HG03342 (cell line): Measurements from ENCODE around the gene ASIC5.
A peak's percentile ranks its signal among the peaks of the same experiment; 100 is the strongest.
"Not testable (repeated sequence)": the region's sequence is repeated elsewhere in the genome, so short reads cannot be mapped to it uniquely, and the experiment has no call there.

ENCODE experiments used
- ATAC-seq: cut with Tn5 transposase; IDR thresholded peaks from one replicate; pipeline ENCODE4 v1.9.1; 2021; ENCODE audit warnings: mild to moderate bottlenecking, moderate library complexity; ENCODE audit not compliant: unreplicated experiment

The ASIC5 gene

GRCh38 chr4:155802190-155802959 is 63.7 kb downstream of the ASIC5 start:
- ATAC-seq = no peak

DNA sequence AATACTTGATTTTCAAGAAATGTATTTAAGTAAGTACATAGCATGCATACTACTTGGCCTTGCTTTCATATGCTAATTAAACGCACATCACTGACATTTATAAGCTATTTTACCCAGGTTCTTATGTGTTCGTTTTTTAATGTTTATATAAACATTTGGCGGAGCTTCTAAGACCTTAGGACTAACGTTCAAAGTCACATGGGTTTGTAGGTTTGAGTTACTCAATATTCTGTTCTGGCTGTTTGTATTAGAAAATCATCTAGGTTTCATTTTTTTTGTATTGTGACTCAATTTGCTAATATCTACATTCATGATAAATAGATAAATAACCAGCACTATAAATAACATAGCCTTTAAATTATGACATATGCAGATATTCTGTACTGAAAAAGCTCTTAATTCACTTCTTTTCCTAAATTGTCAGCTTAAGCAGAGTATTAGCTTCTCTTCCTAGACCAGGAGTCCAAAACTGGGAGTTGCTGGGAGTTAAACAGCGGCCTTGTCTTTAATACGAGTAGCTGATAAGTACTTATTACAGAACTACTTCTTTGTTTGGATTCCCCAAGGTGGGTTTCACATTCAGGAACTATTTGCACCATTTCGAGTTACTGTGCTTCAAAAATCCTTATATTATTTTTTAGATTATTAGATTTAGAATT is 65.3 kb downstream of the ASIC5 start:
- no peak for ATAC-seq

- ATAC-seq = no peak
Measured at GRCh38 chr4:155799794-155800123, 66.3 kb downstream of the ASIC5 start.

DNA sequence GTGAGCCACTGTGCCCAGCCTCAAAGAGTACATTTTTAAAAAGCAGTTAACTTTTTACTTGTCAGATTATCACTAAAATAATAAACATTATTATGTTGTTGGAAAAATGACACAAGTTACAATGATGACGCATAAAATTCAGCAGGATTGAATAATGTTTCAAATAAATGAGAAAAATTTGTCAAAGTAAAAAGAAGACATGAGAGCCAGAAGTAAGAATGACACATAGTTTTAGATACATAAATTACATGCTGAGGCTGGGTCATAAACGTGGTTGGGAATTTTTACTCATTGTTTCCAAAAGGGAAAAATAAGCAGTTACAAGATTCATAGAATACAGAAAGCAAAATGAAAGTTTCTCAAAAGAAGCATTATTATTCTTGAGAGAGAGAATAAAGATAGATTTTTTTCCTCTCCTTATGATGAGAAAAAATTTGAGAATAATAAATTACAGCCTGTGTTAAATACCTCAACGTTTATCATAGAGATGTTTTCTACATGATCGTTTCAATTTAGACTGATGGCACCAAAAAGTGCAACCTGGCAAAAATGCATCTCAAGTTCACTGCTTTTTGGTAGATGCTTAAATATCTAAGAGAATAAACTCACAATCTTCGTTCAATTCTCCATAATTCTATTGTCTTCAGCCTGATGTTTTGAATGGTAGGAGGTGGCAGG is 66.8 kb downstream of the ASIC5 start:
- ATAC-seq = no peak

- not testable (repeated sequence) for ATAC-seq
Measured at GRCh38 chr4:155797581-155797980, 68.5 kb downstream of the ASIC5 start.

GRCh38 chr4:155795991-155796390 is 70.1 kb downstream of the ASIC5 start:
- ATAC-seq = peak; percentile 98

- no peak for ATAC-seq
Measured at GRCh38 chr4:155794589-155795236, 71.4 kb downstream of the ASIC5 start.

GRCh38 chr4:155789982-155790381 is 76.1 kb downstream of the ASIC5 start:
- no peak for ATAC-seq

DNA sequence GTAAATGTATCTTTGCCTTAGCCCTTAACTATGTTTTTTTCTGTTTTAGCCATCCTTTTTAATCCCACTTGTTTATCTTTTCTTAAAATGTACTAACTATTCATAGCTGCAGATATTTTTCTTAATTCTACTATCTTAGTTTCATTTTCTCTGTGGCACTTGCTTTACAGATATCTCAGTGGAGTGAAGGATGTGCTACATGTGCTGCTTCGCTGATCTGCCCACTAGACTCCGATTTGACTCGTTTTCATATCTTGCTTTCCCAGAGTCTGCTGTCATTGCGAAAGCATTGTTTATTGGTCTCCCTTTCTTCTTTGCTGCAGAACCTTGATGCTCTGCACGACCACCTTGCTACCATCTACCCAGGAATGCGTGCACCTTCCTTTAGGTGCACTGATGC is 76.7 kb downstream of the ASIC5 start:
- no peak for ATAC-seq

DNA sequence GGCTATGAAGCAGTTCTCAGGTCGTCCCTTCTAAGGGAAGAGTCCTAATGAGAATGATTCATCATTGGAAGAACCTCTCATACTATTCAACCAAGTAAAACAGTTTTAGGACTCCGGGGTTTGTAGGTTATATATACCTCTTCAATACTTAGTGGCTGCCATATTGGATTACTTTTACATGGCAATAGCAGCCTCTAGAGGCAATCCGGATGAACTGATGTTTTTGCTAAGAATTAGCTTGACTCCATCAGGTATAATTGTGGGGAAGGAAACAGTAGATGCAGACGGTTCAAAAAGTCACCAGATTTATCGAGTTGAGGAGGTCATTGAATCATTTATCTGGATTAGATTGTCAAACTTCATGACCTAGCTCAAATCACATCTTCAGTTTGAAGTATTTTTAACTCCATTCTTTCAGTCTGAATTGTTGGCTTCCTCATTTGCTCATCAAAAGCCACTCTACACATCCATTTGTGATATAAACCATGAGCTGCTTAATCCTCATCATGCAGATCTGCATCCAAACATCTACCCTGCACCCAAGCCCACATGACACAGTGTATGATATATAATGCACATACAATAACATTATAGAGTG is 78.9 kb downstream of the ASIC5 start:
- ATAC-seq = peak; percentile 98

- no peak for ATAC-seq
Measured at GRCh38 chr4:155785828-155786227, 80.2 kb downstream of the ASIC5 start.

GRCh38 chr4:155784637-155785036 is 81.4 kb downstream of the ASIC5 start:
- no peak for ATAC-seq

DNA sequence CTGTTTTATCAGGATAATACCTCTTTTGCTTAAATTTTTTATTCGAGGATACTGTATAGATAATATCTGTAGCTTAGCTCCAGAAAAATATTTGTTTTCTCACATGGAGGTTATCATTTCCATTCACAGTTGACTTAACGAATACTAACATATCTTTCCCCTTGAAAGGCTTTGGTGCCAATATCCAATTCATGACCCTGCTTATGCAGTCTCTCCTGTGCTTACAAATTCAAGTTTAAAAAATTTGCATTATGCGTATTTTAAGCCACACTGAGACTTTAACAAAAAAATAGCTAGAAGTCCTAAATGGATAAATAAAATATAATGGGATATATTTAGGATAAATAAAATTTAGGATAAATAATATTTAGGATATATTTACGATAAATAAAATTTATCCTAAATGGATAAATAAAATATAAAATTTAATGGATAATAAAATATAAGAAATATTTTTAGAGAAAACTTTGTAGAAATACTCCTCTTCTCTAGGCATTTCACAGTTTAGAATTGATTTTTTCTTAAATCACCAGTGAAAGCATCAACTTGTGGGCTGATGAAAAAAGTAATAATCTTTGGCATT is 84.7 kb downstream of the ASIC5 start:
- ATAC-seq = no peak

DNA sequence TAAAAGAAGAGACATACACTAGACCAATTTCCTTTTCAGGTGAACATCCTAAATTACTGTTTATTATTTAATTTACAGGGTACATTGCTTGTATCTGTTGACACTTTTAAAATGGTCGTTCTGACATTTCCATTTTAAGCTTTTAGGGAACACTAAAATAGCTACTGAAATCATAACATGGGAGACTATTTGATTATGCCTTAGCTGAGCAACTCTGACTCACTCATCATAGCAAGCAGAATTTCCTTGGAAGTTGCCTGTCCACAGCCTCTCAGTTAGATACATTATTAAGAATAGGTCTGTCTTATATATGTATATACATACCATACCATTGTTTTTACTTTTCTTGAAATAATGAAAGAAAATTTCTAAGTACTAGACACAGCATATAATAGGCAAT is 85.3 kb downstream of the ASIC5 start:
- ATAC-seq = no peak
